ENCODE data around the gene SPRR2A.
"Not testable (repeated sequence)": the region's sequence is repeated elsewhere in the genome, so short reads cannot be mapped to it uniquely, and the experiment has no call there.

SPRR2A gene

GRCh38 chr1:153057375-153057774, at the start of gene SPRR2A:
Gene SPRR2A, minus strand, starts transcription at chr1:153057512. Its CDS starts 777 bp downstream, at chr1:153056735.
- H3K27me3 Mint-ChIP-seq: peaks cover 22% of the 10 kb centered on the region
- no peak within 1 kb of the TSS for H3K4me3 Mint-ChIP-seq
- H3K27ac Mint-ChIP-seq: no peak within 1 kb of the TSS
- H3K9me3 Mint-ChIP-seq: peaks cover 4% of the 10 kb centered on the region
- H3K36me3 Mint-ChIP-seq: no peaks in the 10 kb centered on the region
- no peaks in the 10 kb centered on the region for H3K4me1 Mint-ChIP-seq

GRCh38 chr1:153100245-153100644, 42.9 kb upstream of the SPRR2A start:
- Mint-ChIP-seq H3K27ac (no peak overlapping the region), H3K4me1 (no peaks in the 10 kb centered on the region), H3K4me3 (no peak overlapping the region), H3K36me3 (no peaks in the 10 kb centered on the region), H3K27me3 (peaks cover 24% of the 10 kb centered on the region), H3K9me3 (no peaks in the 10 kb centered on the region)

- peaks cover 26% of the 10 kb centered on the region for H3K27me3 Mint-ChIP-seq
- no peaks in the 10 kb centered on the region for H3K36me3 Mint-ChIP-seq
- no peaks in the 10 kb centered on the region for H3K9me3 Mint-ChIP-seq
- H3K4me1 Mint-ChIP-seq: no peaks in the 10 kb centered on the region
- H3K27ac Mint-ChIP-seq: no peak overlapping the region
- no peak overlapping the region for H3K4me3 Mint-ChIP-seq
Measured at GRCh38 chr1:153099461-153100045, 42.2 kb upstream of the SPRR2A start.

GRCh38 chr1:153095764-153096163, 38.5 kb upstream of the SPRR2A start:
- Mint-ChIP-seq H3K9me3 (no peaks in the 10 kb centered on the region), H3K27ac (no peak overlapping the region), H3K36me3 (no peaks in the 10 kb centered on the region), H3K27me3 (peaks cover 20% of the 10 kb centered on the region), H3K4me1 (no peaks in the 10 kb centered on the region), H3K4me3 (no peak overlapping the region)

- no peaks in the 10 kb centered on the region for H3K36me3 Mint-ChIP-seq
- no peaks in the 10 kb centered on the region for H3K9me3 Mint-ChIP-seq
- no peak within 1 kb of the TSS for H3K27ac Mint-ChIP-seq
- H3K27me3 Mint-ChIP-seq: peaks cover 17% of the 10 kb centered on the region
- no peaks in the 10 kb centered on the region for H3K4me1 Mint-ChIP-seq
- no peak within 1 kb of the TSS for H3K4me3 Mint-ChIP-seq
Measured at GRCh38 chr1:153094426-153094825, 37.1 kb upstream of the SPRR2A start, which contains the start of gene SPRR2E. Gene SPRR2E, minus strand, starts transcription at chr1:153094526. Its CDS starts 775 bp downstream, at chr1:153093751.

- peaks cover 20% of the 10 kb centered on the region for H3K27me3 Mint-ChIP-seq
- no peaks in the 10 kb centered on the region for H3K4me1 Mint-ChIP-seq
- H3K9me3 Mint-ChIP-seq: no peaks in the 10 kb centered on the region
- no peak overlapping the region for H3K27ac Mint-ChIP-seq
- no peak overlapping the region for H3K4me3 Mint-ChIP-seq
- H3K36me3 Mint-ChIP-seq: no peaks in the 10 kb centered on the region
Measured at GRCh38 chr1:153087652-153088051, 30.3 kb upstream of the SPRR2A start.

- Mint-ChIP-seq H3K4me1 (no peaks in the 10 kb centered on the region), H3K4me3 (no peak overlapping the region), H3K27me3 (peaks cover 20% of the 10 kb centered on the region), H3K9me3 (peaks cover 7% of the 10 kb centered on the region), H3K27ac (no peak overlapping the region), H3K36me3 (no peaks in the 10 kb centered on the region)
Measured at GRCh38 chr1:153081736-153082135, 24.4 kb upstream of the SPRR2A start.

GRCh38 chr1:153072806-153073726, 15.8 kb upstream of the SPRR2A start:
- Mint-ChIP-seq H3K27me3 (peaks cover 11% of the 10 kb centered on the region), H3K27ac (no peak overlapping the region), H3K36me3 (no peaks in the 10 kb centered on the region), H3K4me1 (no peaks in the 10 kb centered on the region), H3K9me3 (no peaks in the 10 kb centered on the region), H3K4me3 (no peak overlapping the region)

GRCh38 chr1:153071511-153071910, 14.2 kb upstream of the SPRR2A start, which contains the start of gene SPRR2B:
Gene SPRR2B, minus strand, starts transcription at chr1:153071611. Its CDS starts 772 bp downstream, at chr1:153070839.
- Mint-ChIP-seq H3K27ac (no peak within 1 kb of the TSS), H3K4me3 (no peak within 1 kb of the TSS), H3K4me1 (no peaks in the 10 kb centered on the region), H3K9me3 (no peaks in the 10 kb centered on the region), H3K36me3 (no peaks in the 10 kb centered on the region), H3K27me3 (peaks cover 11% of the 10 kb centered on the region)

- Mint-ChIP-seq H3K4me1 (no peaks in the 10 kb centered on the region), H3K4me3 (no peak overlapping the region), H3K36me3 (no peaks in the 10 kb centered on the region), H3K27ac (no peak overlapping the region), H3K27me3 (peaks cover 13% of the 10 kb centered on the region), H3K9me3 (no peaks in the 10 kb centered on the region)
Measured at GRCh38 chr1:153070243-153070642, 12.9 kb upstream of the SPRR2A start.

GRCh38 chr1:153058826-153059784, 1.8 kb upstream of the SPRR2A start:
- Mint-ChIP-seq H3K9me3 (no peaks in the 10 kb centered on the region), H3K4me1 (no peaks in the 10 kb centered on the region), H3K36me3 (no peaks in the 10 kb centered on the region), H3K4me3 (no peak overlapping the region), H3K27me3 (peaks cover 21% of the 10 kb centered on the region), H3K27ac (no peak overlapping the region)

GRCh38 chr1:153058154-153058553, 842 bp upstream of the SPRR2A start:
- Mint-ChIP-seq H3K27me3 (peaks cover 22% of the 10 kb centered on the region), H3K4me3 (no peak overlapping the region), H3K36me3 (no peaks in the 10 kb centered on the region), H3K4me1 (no peaks in the 10 kb centered on the region), H3K9me3 (no peaks in the 10 kb centered on the region), H3K27ac (no peak overlapping the region)

- Mint-ChIP-seq H3K27me3 (peaks cover 27% of the 10 kb centered on the region), H3K9me3 (peaks cover 13% of the 10 kb centered on the region)
- H3K4me1 Mint-ChIP-seq, H3K27ac Mint-ChIP-seq, H3K36me3 Mint-ChIP-seq, H3K4me3 Mint-ChIP-seq: not testable (repeated sequence)
Measured at GRCh38 chr1:153056111-153056510, 1.2 kb downstream of the SPRR2A start.

GRCh38 chr1:153049211-153049610, 8.1 kb downstream of the SPRR2A start:
- H3K27me3 Mint-ChIP-seq: peaks cover 34% of the 10 kb centered on the region
- H3K36me3 Mint-ChIP-seq: no peaks in the 10 kb centered on the region

GRCh38 chr1:153040950-153041631, 16.2 kb downstream of the SPRR2A start, which contains the start of gene SPRR2D:
Gene SPRR2D, minus strand, starts transcription at chr1:153041120. Its CDS starts 774 bp downstream, at chr1:153040346.
- no peaks in the 10 kb centered on the region for H3K4me1 Mint-ChIP-seq
- H3K36me3 Mint-ChIP-seq: no peaks in the 10 kb centered on the region
- peaks cover 48% of the 10 kb centered on the region for H3K27me3 Mint-ChIP-seq
- H3K9me3 Mint-ChIP-seq: no peaks in the 10 kb centered on the region
- H3K27ac Mint-ChIP-seq: no peak within 1 kb of the TSS
- H3K4me3 Mint-ChIP-seq: no peak within 1 kb of the TSS

More at GRCh38 chr1:153049211-153049610, 8.1 kb downstream of the SPRR2A start:
- H3K27ac Mint-ChIP-seq: no peak overlapping the region
- no peak overlapping the region for H3K4me3 Mint-ChIP-seq
- H3K4me1 Mint-ChIP-seq: no peaks in the 10 kb centered on the region
- H3K9me3 Mint-ChIP-seq: peaks cover 13% of the 10 kb centered on the region

Data from activated naive CD4-positive, alpha-beta T cell treated with anti-CD3 and anti-CD28 coated beads, Interleukin-2, amount 50 U/mL, for 24 hours (primary cell).